Measurements from ENCODE around the gene UCMA.
A peak's percentile ranks its signal among the peaks of the same experiment; 100 is the strongest.

Gene UCMA

GRCh38 chr10:13187135-13187534 lies 47.0 kb downstream of the UCMA start:
- no peak for DNase-seq (ENCODE audit: low spot score)

- DNase-seq (ENCODE audit: low spot score), result no peak
These were observed 49.3 kb downstream of the UCMA start for GRCh38 chr10:13184730-13185514.

GRCh38 chr10:13184276-13184675 lies 49.9 kb downstream of the UCMA start:
- no peak for DNase-seq (ENCODE audit: low spot score)

GRCh38 chr10:13183625-13184024 lies 50.5 kb downstream of the UCMA start:
- DNase-seq (ENCODE audit: low spot score), result no peak

GRCh38 chr10:13182424-13182823 lies 51.8 kb downstream of the UCMA start:
- DNase-seq (ENCODE audit: low spot score), result no peak

- DNase-seq (ENCODE audit: low spot score), result peak; percentile 74
These were observed 53.4 kb downstream of the UCMA start for GRCh38 chr10:13180788-13181187.

GRCh38 chr10:13173616-13174015 lies 60.6 kb downstream of the UCMA start:
- DNase-seq (ENCODE audit: low spot score), result no peak

Data from activated CD4-positive, alpha-beta T cell treated with anti-CD3 and anti-CD28 coated beads, Interleukin-2, Interleukin-4, amounts not matched to agents 100 ng/mL and 50 ng/mL, durations not matched to agents 16 hours and 8 hours (primary cell).